CD14-positive monocyte (primary cell): ENCODE data around the gene CDKN2B-AS1. TPM values are rescaled to one million over a fixed set of nuclear protein-coding genes. Genes with fewer than 3 reads are reported as not detected.
A peak's percentile ranks its signal among the peaks of the same experiment; 100 is the strongest.

ENCODE experiments used
- DNase-seq, 3 donors: peaks; one replicate each; pipeline ENCODE4 v3.0.0-alpha.2; 2011 to 2022
- H2AFZ ChIP-seq: 2 replicates; pipeline ENCODE4 v1.6.0; 2012; ENCODE audit warnings: mild to moderate bottlenecking, low read depth, low read length, inconsistent platforms; ENCODE audit not compliant: insufficient read depth, poor library complexity, severe bottlenecking
- H3K27ac ChIP-seq, 2 donors: 1 replicate in 1 of 2; 2 replicates in 1 of 2; pipeline ENCODE4 v1.5.1; 2012 to 2013; ENCODE audit warnings: low read length in 2 of 2, control low read depth in 1 of 2, inconsistent platforms in 1 of 2, low read depth in 1 of 2, mild to moderate bottlenecking in 1 of 2
- H3K27me3 ChIP-seq, 2 donors: one replicate each; pipeline versions ENCODE4 v1.6.0 to v1.6.1; 2011 to 2013; ENCODE audit warnings: low read length in 2 of 2; ENCODE audit not compliant: control insufficient read depth in 2 of 2, insufficient read depth in 2 of 2
- H3K36me3 ChIP-seq, 2 donors: replicated peaks in 1 of 2; 1 replicate in 1 of 2; 2 replicates in 1 of 2; pipeline versions ENCODE4 v1.5.1 to v1.6.1; 2012 to 2013; ENCODE audit warnings: low read length in 2 of 2, control low read depth in 1 of 2, inconsistent platforms in 1 of 2, mild to moderate bottlenecking in 1 of 2; ENCODE audit not compliant: insufficient read depth in 2 of 2, control insufficient read depth in 1 of 2
- H3K4me1 ChIP-seq, 2 donors: 1 replicate in 1 of 2; 2 replicates in 1 of 2; pipeline versions ENCODE4 v1.5.1 to v1.6.1; 2012 to 2013; ENCODE audit warnings: low read length in 2 of 2, control low read depth in 1 of 2, inconsistent platforms in 1 of 2, mild to moderate bottlenecking in 1 of 2, moderate library complexity in 1 of 2; ENCODE audit not compliant: insufficient read depth in 2 of 2, control insufficient read depth in 1 of 2
- H3K4me2 ChIP-seq: replicated peaks from 2 replicates; pipeline ENCODE3; 2012; ENCODE audit warnings: low read length, moderate library complexity, mild to moderate bottlenecking; ENCODE audit not compliant: poor library complexity, severe bottlenecking; ENCODE audit errors: extremely low read depth
- H3K4me3 ChIP-seq, 3 experiments: fragments of 200-600 bp in 1 of 3; sonication (generic) in 1 of 3; replicated peaks in 1 of 3; 1 replicate in 2 of 3; 2 replicates in 1 of 3; pipeline ENCODE4 v1.5.1; 2011 to 2013; ENCODE audit warnings: low read length in 3 of 3, mild to moderate bottlenecking in 3 of 3, control low read depth in 2 of 3, low read depth in 2 of 3, inconsistent platforms in 1 of 3, moderate library complexity in 1 of 3
- H3K79me2 ChIP-seq: 2 replicates; pipeline ENCODE4 v1.6.0; 2012; ENCODE audit warnings: mild to moderate bottlenecking, control low read depth, inconsistent platforms, low read length, moderate library complexity; ENCODE audit not compliant: insufficient read depth
- H3K9ac ChIP-seq: 2 replicates; pipeline ENCODE4 v1.6.0; 2017; ENCODE audit warnings: low read length, mild to moderate bottlenecking; ENCODE audit not compliant: insufficient read depth, poor library complexity, severe bottlenecking
- H3K9me3 ChIP-seq, 2 donors: replicated peaks in 1 of 2; 1 replicate in 1 of 2; 2 replicates in 1 of 2; pipeline versions ENCODE4 v1.5.1 to v1.6.1; 2012 to 2013; ENCODE audit warnings: low read length in 2 of 2, control low read depth in 1 of 2; ENCODE audit not compliant: control insufficient read depth in 1 of 2, insufficient read depth in 1 of 2
- H4K20me1 ChIP-seq: 2 replicates; pipeline ENCODE4 v1.6.0; 2012; ENCODE audit warnings: mild to moderate bottlenecking, low read length, control low read depth, moderate library complexity; ENCODE audit not compliant: insufficient read depth
- H3K27ac Mint-ChIP-seq, 7 donors: one replicate each; pipeline ENCODE4 v1.8.0; 2020; ENCODE audit warnings: mild to moderate bottlenecking in 7 of 7, mixed read lengths in 7 of 7, moderate library complexity in 6 of 7, inconsistent platforms in 2 of 7
- H3K27me3 Mint-ChIP-seq, 3 donors: one replicate each; pipeline ENCODE4 v1.8.0; 2021 to 2022; ENCODE audit warnings: low read depth in 3 of 3, mild to moderate bottlenecking in 3 of 3, mixed read lengths in 3 of 3, moderate library complexity in 3 of 3, inconsistent platforms in 1 of 3
- H3K36me3 Mint-ChIP-seq, 2 donors: one replicate each; pipeline ENCODE4 v1.8.0; 2020; ENCODE audit warnings: mixed read lengths in 2 of 2, inconsistent platforms in 1 of 2, mild to moderate bottlenecking in 1 of 2
- H3K4me1 Mint-ChIP-seq: one replicate; pipeline ENCODE4 v1.8.0; 2020; ENCODE audit warnings: mild to moderate bottlenecking, mixed read lengths
- H3K4me3 Mint-ChIP-seq, 2 donors: one replicate each; pipeline ENCODE4 v1.8.0; 2020; ENCODE audit warnings: mild to moderate bottlenecking in 2 of 2, mixed read lengths in 2 of 2, moderate library complexity in 1 of 2
- H3K9me3 Mint-ChIP-seq, 7 donors: one replicate each; pipeline ENCODE4 v1.8.0; 2020 to 2022; ENCODE audit warnings: mixed read lengths in 7 of 7, mild to moderate bottlenecking in 6 of 7, moderate library complexity in 6 of 7, inconsistent platforms in 2 of 7
- CTCF ChIP-seq: fragments of 200-600 bp; IDR thresholded peaks from one replicate; pipeline ENCODE4 v1.8.0; 2022; ENCODE audit warnings: antibody characterized with exemption, mild to moderate bottlenecking
- WGBS: methylation state at CpG from one replicate; pipeline ENCODE4 v1.1.5; 2013; ENCODE audit warnings: missing lambda C conversion rate; ENCODE audit not compliant: insufficient coverage; 5-methylcytosine and 5-hydroxymethylcytosine counted together
- intact Hi-C, 2 donors: fragments of 100-400 bp; cut with micrococcal nuclease; formaldehyde crosslinking; loops; one replicate each; pipeline versions ENCODE4 v1.15.0 to v1.15.1; 2023
- polyA plus RNA-seq, 3 donors: library from polyadenylated mRNA; depleted of rRNA in 1 of 3; unstranded in 2 of 3; stranded (reverse) in 1 of 3; fragments of 300-500 nt in 2 of 3; fragments of >200 nt in 1 of 3; fragmentation: Illumina TruSeq in 2 of 3; gene quantifications; 1 replicate in 2 of 3; 2 replicates in 1 of 3; pipeline ENCODE4 v1.2.3, GENCODE V29; 2012 to 2021

CDKN2B-AS1 gene
- polyA plus RNA-seq, 3 donors = 0.35 to 0.55 (median 0.50) TPM

- no peak for TF ChIP-seq CTCF
- Mint-ChIP-seq H3K4me3 (peak overlapping the region in 1 of 2 donors; percentile 75), H3K9me3 (peaks cover 0 to 9% (median 3%) of the 10 kb centered on the region in 7 donors), H3K36me3 (peaks cover 4 to 8% of the 10 kb centered on the region in 2 donors), H3K27me3 (peaks cover 40 to 64% (median 51%) of the 10 kb centered on the region in 3 donors), H3K27ac (no peak overlapping the region), H3K4me1 (peaks cover 22% of the 10 kb centered on the region)
- Histone ChIP-seq H2AFZ (no peak overlapping the region), H3K9me3 (peaks cover 0 to 11% of the 10 kb centered on the region in 2 donors), H3K4me2 (no peak overlapping the region), H3K4me3 (no peak overlapping the region), H4K20me1 (peaks cover 18% of the 10 kb centered on the region), H3K4me1 (peaks cover 10 to 24% of the 10 kb centered on the region in 2 donors), H3K9ac (no peak overlapping the region), H3K36me3 (no peaks in the 10 kb centered on the region), H3K27ac (no peak overlapping the region), H3K79me2 (no peaks in the 10 kb centered on the region), H3K27me3 (peaks cover 45 to 67% of the 10 kb centered on the region in 2 donors)
- no peak for DNase-seq
- WGBS = 5% methylated on average over 9 of the region's 13 CpGs
- intact Hi-C loops = no loop called here
Observed at GRCh38 chr9:22010866-22011625, 16.5 kb downstream of the CDKN2B-AS1 start.

- Histone ChIP-seq H2AFZ (no peak overlapping the region), H3K36me3 (no peaks in the 10 kb centered on the region), H3K9me3 (no peaks in the 10 kb centered on the region), H3K4me3 (no peak overlapping the region), H3K4me1 (no peaks in the 10 kb centered on the region), H3K27ac (no peak overlapping the region), H3K79me2 (no peaks in the 10 kb centered on the region), H3K9ac (no peak overlapping the region), H3K27me3 (peaks cover 7 to 21% of the 10 kb centered on the region in 2 donors), H4K20me1 (no peaks in the 10 kb centered on the region), H3K4me2 (no peak overlapping the region)
- Mint-ChIP-seq H3K36me3 (no peaks in the 10 kb centered on the region), H3K27ac (no peak overlapping the region), H3K9me3 (peaks cover 0 to 20% (median 14%) of the 10 kb centered on the region in 7 donors), H3K4me1 (no peaks in the 10 kb centered on the region), H3K4me3 (no peak overlapping the region), H3K27me3 (peaks cover 14 to 53% (median 40%) of the 10 kb centered on the region in 3 donors)
- no CpG with 5 or more reads among the region's 3 CpGs for WGBS
- intact Hi-C loops = no loop called here
- DNase-seq = no peak
- no peak for TF ChIP-seq CTCF
Observed at GRCh38 chr9:22022396-22022795, 27.8 kb downstream of the CDKN2B-AS1 start.
